ENCODE results near the gene AFDN. TPM values are rescaled to one million over a fixed set of nuclear protein-coding genes. Genes with fewer than 3 reads are reported as not detected.

Gene AFDN
- total and polyA plus RNA-seq, 10 of the 15 experiments (the other 5 are each of a cell fraction or from before 2014, with no cell fraction given), result 5.7 to 68.2 (median 45.1) TPM

DNA sequence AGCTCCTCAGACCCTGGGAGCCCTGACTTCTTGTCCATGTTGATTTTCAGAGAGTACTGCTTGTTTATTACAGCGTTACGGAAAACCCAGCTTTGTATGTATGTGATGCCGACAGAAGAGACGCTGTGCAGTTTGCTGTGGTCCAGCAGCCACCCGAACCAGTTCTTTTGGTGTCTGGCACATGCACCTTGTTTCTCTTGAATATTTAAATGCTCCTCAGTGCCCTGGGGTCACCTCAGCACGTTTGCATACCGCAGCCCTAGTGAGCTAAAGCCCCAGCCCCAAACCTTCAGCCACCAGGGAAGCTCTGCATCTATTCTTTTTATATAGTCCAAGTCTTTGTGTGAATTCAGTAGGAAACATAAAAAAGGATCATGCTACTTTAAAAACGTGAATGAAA is 39.9 kb downstream of the AFDN start:
- Histone ChIP-seq H3K9me3 (replicated peaks; ENCODE audit: control insufficient read depth, insufficient read depth, low read length) (no peaks in the 10 kb centered on the region), H3K9ac (ENCODE audit: control insufficient read depth, insufficient read depth, low read length) (no peak overlapping the region), H4K20me1 (ENCODE audit: control insufficient read depth, insufficient read depth) (no peaks in the 10 kb centered on the region), H3K36me3 (ENCODE audit: control insufficient read depth in 2 of 2, insufficient read depth in 2 of 2, low read length in 1 of 2) (peaks cover 0 to 4% of the 10 kb centered on the region in 2 experiments; a peak in 1 of 4 replicates), H3K27ac (ENCODE audit: control insufficient read depth, insufficient read depth) (no peak overlapping the region), H3K4me1 (ENCODE audit: control insufficient read depth, insufficient read depth, low read length) (no peaks in the 10 kb centered on the region), H3K4me3 (no peak overlapping the region), H2AFZ (ENCODE audit: control insufficient read depth, low read depth, low read length) (no peak overlapping the region), H3K79me2 (ENCODE audit: control insufficient read depth, insufficient read depth, low read length) (peaks cover 4% of the 10 kb centered on the region), H3K4me2 (ENCODE audit: control insufficient read depth, insufficient read depth) (no peak overlapping the region), H3K27me3 (replicated peaks in 1 of 2; ENCODE audit: control insufficient read depth in 2 of 2, insufficient read depth in 2 of 2, low read length in 1 of 2) (no peaks in the 10 kb centered on the region)
- CTCF ChIA-PET, result no interaction called here
- RAD21 ChIA-PET (ENCODE audit: unreplicated experiment), result no interaction called here
- SMC1A ChIA-PET (ENCODE audit: uncharacterized antibody, unreplicated experiment), result interaction anchor here (1.0 kb wide), 1 partner anchor 13 kb away, joined by 3 read pairs; no protein-coding TSS in a partner anchor
- DNase-seq (ENCODE audit: low read depth, low spot score) (no peak), ATAC-seq (no peak), FAIRE-seq (no peak)
- intact Hi-C loops (cut with micrococcal nuclease; ENCODE audit: unreplicated experiment), result no loop called here
- POLR2A ChIA-PET, result no interaction called here
- TF ChIP-seq, protein P1, sequence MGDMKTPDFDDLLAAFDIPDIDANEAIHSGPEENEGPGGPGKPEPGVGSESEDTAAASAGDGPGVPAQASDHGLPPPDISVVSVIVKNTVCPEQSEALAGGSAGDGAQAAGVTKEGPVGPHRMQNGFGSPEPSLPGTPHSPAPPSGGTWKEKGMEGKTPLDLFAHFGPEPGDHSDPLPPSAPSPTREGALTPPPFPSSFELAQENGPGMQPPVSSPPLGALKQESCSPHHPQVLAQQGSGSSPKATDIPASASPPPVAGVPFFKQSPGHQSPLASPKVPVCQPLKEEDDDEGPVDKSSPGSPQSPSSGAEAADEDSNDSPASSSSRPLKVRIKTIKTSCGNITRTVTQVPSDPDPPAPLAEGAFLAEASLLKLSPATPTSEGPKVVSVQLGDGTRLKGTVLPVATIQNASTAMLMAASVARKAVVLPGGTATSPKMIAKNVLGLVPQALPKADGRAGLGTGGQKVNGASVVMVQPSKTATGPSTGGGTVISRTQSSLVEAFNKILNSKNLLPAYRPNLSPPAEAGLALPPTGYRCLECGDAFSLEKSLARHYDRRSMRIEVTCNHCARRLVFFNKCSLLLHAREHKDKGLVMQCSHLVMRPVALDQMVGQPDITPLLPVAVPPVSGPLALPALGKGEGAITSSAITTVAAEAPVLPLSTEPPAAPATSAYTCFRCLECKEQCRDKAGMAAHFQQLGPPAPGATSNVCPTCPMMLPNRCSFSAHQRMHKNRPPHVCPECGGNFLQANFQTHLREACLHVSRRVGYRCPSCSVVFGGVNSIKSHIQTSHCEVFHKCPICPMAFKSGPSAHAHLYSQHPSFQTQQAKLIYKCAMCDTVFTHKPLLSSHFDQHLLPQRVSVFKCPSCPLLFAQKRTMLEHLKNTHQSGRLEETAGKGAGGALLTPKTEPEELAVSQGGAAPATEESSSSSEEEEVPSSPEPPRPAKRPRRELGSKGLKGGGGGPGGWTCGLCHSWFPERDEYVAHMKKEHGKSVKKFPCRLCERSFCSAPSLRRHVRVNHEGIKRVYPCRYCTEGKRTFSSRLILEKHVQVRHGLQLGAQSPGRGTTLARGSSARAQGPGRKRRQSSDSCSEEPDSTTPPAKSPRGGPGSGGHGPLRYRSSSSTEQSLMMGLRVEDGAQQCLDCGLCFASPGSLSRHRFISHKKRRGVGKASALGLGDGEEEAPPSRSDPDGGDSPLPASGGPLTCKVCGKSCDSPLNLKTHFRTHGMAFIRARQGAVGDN (IDR thresholded peaks at IDR 0.05), result no peak
- TF ChIP-seq STAT1 (conservative IDR thresholded peaks at IDR 0.05), result no peak
- TF ChIP-seq, protein P2, sequence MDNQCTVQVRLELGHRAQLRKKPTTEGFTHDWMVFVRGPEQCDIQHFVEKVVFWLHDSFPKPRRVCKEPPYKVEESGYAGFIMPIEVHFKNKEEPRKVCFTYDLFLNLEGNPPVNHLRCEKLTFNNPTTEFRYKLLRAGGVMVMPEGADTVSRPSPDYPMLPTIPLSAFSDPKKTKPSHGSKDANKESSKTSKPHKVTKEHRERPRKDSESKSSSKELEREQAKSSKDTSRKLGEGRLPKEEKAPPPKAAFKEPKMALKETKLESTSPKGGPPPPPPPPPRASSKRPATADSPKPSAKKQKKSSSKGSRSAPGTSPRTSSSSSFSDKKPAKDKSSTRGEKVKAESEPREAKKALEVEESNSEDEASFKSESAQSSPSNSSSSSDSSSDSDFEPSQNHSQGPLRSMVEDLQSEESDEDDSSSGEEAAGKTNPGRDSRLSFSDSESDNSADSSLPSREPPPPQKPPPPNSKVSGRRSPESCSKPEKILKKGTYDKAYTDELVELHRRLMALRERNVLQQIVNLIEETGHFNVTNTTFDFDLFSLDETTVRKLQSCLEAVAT (IDR thresholded peaks at IDR 0.05), result no peak
- no peak for TF ChIP-seq YY1 (IDR thresholded peaks at IDR 0.05; ENCODE audit: low read depth, low read length)
- no peak for TF ChIP-seq TCF3 (IDR thresholded peaks at IDR 0.05; ENCODE audit: borderline replicate concordance, insufficient read depth, low read depth, low read length)
- no peak for TF ChIP-seq CBX3 (IDR thresholded peaks at IDR 0.05; ENCODE audit: borderline replicate concordance, low read depth)
- no peak for TF ChIP-seq SUZ12 (IDR thresholded peaks at IDR 0.05; ENCODE audit: unreplicated experiment)
- TF ChIP-seq, protein P3, sequence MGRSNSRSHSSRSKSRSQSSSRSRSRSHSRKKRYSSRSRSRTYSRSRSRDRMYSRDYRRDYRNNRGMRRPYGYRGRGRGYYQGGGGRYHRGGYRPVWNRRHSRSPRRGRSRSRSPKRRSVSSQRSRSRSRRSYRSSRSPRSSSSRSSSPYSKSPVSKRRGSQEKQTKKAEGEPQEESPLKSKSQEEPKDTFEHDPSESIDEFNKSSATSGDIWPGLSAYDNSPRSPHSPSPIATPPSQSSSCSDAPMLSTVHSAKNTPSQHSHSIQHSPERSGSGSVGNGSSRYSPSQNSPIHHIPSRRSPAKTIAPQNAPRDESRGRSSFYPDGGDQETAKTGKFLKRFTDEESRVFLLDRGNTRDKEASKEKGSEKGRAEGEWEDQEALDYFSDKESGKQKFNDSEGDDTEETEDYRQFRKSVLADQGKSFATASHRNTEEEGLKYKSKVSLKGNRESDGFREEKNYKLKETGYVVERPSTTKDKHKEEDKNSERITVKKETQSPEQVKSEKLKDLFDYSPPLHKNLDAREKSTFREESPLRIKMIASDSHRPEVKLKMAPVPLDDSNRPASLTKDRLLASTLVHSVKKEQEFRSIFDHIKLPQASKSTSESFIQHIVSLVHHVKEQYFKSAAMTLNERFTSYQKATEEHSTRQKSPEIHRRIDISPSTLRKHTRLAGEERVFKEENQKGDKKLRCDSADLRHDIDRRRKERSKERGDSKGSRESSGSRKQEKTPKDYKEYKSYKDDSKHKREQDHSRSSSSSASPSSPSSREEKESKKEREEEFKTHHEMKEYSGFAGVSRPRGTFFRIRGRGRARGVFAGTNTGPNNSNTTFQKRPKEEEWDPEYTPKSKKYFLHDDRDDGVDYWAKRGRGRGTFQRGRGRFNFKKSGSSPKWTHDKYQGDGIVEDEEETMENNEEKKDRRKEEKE (IDR thresholded peaks at IDR 0.05), result no peak
- no peak for TF ChIP-seq TCF7 (IDR thresholded peaks at IDR 0.05; ENCODE audit: borderline replicate concordance)
- no peak for TF ChIP-seq ZNF384 (IDR thresholded peaks at IDR 0.05; ENCODE audit: borderline replicate concordance, low read depth, low read length)
- no peak for TF ChIP-seq GABPA (IDR thresholded peaks at IDR 0.05; ENCODE audit: low read depth)
- no peak for TF ChIP-seq CEBPB (IDR thresholded peaks at IDR 0.05; ENCODE audit: borderline replicate concordance in 1 of 2, low read depth in 2 of 2, low read length in 2 of 2)
- no peak for TF ChIP-seq MTA2 (IDR thresholded peaks at IDR 0.05; ENCODE audit: low read depth)
- TF ChIP-seq NBN (IDR thresholded peaks at IDR 0.05), result no peak
- no peak for TF ChIP-seq KDM1A (IDR thresholded peaks at IDR 0.05; ENCODE audit: borderline replicate concordance)
- TF ChIP-seq CREM (IDR thresholded peaks at IDR 0.05; ENCODE audit: low read depth), result no peak
- TF ChIP-seq NR2C2 (IDR thresholded peaks at IDR 0.05; ENCODE audit: borderline replicate concordance, control insufficient read depth, insufficient read length, low read depth), result no peak
- TF ChIP-seq ZSCAN29 (IDR thresholded peaks at IDR 0.05), result no peak
- BruUV-seq (replicated peaks), result no TSS peak
- in situ Hi-C loops (cut with MboI), result no loop called here
- 96% methylated on average over 8 of the region's 8 CpGs for WGBS (ENCODE audit: insufficient coverage, insufficient replicate concordance, low lambda C conversion rate, missing lambda C conversion rate)

Measured in GM12878 (cell line).